ENCODE measurements around the gene EYS.

EYS gene

GRCh38 chr6:64238071-64238470 lies 1469.0 kb downstream of the EYS start:
- DNase-seq (ENCODE audit: low read depth): no peak

- DNase-seq (ENCODE audit: low read depth): no peak
Observed at GRCh38 chr6:64233746-64234145, 1473.3 kb downstream of the EYS start.

- DNase-seq (ENCODE audit: low read depth): no peak
Observed at GRCh38 chr6:64231928-64232327, 1475.1 kb downstream of the EYS start.

GRCh38 chr6:64230530-64230929 lies 1476.5 kb downstream of the EYS start:
- DNase-seq (ENCODE audit: low read depth): no peak

GRCh38 chr6:64227863-64228262 lies 1479.2 kb downstream of the EYS start:
- DNase-seq (ENCODE audit: low read depth): no peak

GRCh38 chr6:64225503-64225902 lies 1481.5 kb downstream of the EYS start:
- DNase-seq (ENCODE audit: low read depth): no peak

- no peak for DNase-seq (ENCODE audit: low read depth)
Observed at GRCh38 chr6:64224819-64225218, 1482.2 kb downstream of the EYS start.

GRCh38 chr6:64221776-64222175 lies 1485.2 kb downstream of the EYS start:
- no peak for DNase-seq (ENCODE audit: low read depth)

GRCh38 chr6:64220801-64221200 lies 1486.2 kb downstream of the EYS start:
- no peak for DNase-seq (ENCODE audit: low read depth)

- DNase-seq (ENCODE audit: low read depth): no peak
Observed at GRCh38 chr6:64217721-64218620, 1489.1 kb downstream of the EYS start.

- no peak for DNase-seq (ENCODE audit: low read depth)
Observed at GRCh38 chr6:64214373-64214772, 1492.7 kb downstream of the EYS start.

- DNase-seq (ENCODE audit: low read depth): no peak
Observed at GRCh38 chr6:64213697-64214096, 1493.3 kb downstream of the EYS start.

GRCh38 chr6:64197246-64197645 lies 1509.8 kb downstream of the EYS start:
- no peak for DNase-seq (ENCODE audit: low read depth)

- DNase-seq (ENCODE audit: low read depth): no peak
Observed at GRCh38 chr6:64186592-64186991, 1520.4 kb downstream of the EYS start.

GRCh38 chr6:64185621-64186020 lies 1521.4 kb downstream of the EYS start:
- DNase-seq (ENCODE audit: low read depth): no peak

- DNase-seq (ENCODE audit: low read depth): no peak
Observed at GRCh38 chr6:64175296-64175695, 1531.7 kb downstream of the EYS start.

- DNase-seq (ENCODE audit: low read depth): no peak
Observed at GRCh38 chr6:64170316-64170715, 1536.7 kb downstream of the EYS start.

- no peak for DNase-seq (ENCODE audit: low read depth)
Observed at GRCh38 chr6:64160486-64160885, 1546.5 kb downstream of the EYS start.

- no peak for DNase-seq (ENCODE audit: low read depth)
Observed at GRCh38 chr6:64155063-64155462, 1552.0 kb downstream of the EYS start.

GRCh38 chr6:64146876-64147275 lies 1560.2 kb downstream of the EYS start:
- DNase-seq (ENCODE audit: low read depth): no peak

GRCh38 chr6:64146094-64146493 lies 1560.9 kb downstream of the EYS start:
- no peak for DNase-seq (ENCODE audit: low read depth)

GRCh38 chr6:64145658-64146057 lies 1561.4 kb downstream of the EYS start:
- no peak for DNase-seq (ENCODE audit: low read depth)

- no peak for DNase-seq (ENCODE audit: low read depth)
Observed at GRCh38 chr6:64143101-64143500, 1563.9 kb downstream of the EYS start.

- DNase-seq (ENCODE audit: low read depth): no peak
Observed at GRCh38 chr6:64141680-64142079, 1565.3 kb downstream of the EYS start.
